ENCODE results near the gene MED7. TPM values are rescaled to one million over a fixed set of nuclear protein-coding genes. Genes with fewer than 3 reads are reported as not detected.

Gene MED7
- total and polyA plus RNA-seq, 2 of the 4 experiments (the other 2 are of a cell fraction), result 8.6 to 9.0 TPM

- TF ChIP-seq SMC3 (IDR thresholded peaks at IDR 0.05; ENCODE audit: low read depth, low read length), result no peak
These were observed 38.0 kb upstream of the MED7 start, which contains the start of gene ITK (continued) for GRCh38 chr5:157180374-157181264.

GRCh38 chr5:157178966-157179365, 36.3 kb upstream of the MED7 start:
- CTCF ChIA-PET, result no interaction called here
- no peak overlapping the region for H4K8ac ChIP-seq (ENCODE audit: low read depth in 2 of 2, low read length in 2 of 2)
- no TSS peak for BruUV-seq (replicated peaks)
- H2BK20ac ChIP-seq (ENCODE audit: low read depth, low read length), result no peak overlapping the region
- H3K56ac ChIP-seq (ENCODE audit: extremely low read depth, insufficient read depth, low read length), result no peak overlapping the region
- no peak overlapping the region for H4K5ac ChIP-seq (ENCODE audit: low read depth, low read length)
- no peak for ATAC-seq (ENCODE audit: low read depth)
- H2BK15ac ChIP-seq (ENCODE audit: low read depth, low read length), result no peak overlapping the region
- no peak overlapping the region for H3K9ac ChIP-seq (ENCODE audit: low read depth, low read length)
- no peaks in the 10 kb centered on the region for H3K9me1 ChIP-seq (ENCODE audit: insufficient read depth, low read length)
- H2AK5ac ChIP-seq (ENCODE audit: low read depth, low read length), result no peak overlapping the region
- POLR2A ChIA-PET (ENCODE audit: unreplicated experiment), result no interaction called here
- H3K23ac ChIP-seq (ENCODE audit: low read depth, low read length), result no peak overlapping the region
- H3K4me2 ChIP-seq (ENCODE audit: low read depth, low read length), result no peak overlapping the region
- H3K18ac ChIP-seq (ENCODE audit: low read depth, low read length), result no peak overlapping the region
- H4K20me1 ChIP-seq (ENCODE audit: insufficient read depth, low read length), result no peaks in the 10 kb centered on the region
- intact Hi-C loops (cut with micrococcal nuclease) (no loop called here), dilution Hi-C loops (cut with HindIII; ENCODE audit: low sequenced_read_pairs, unreplicated experiment) (no loop called here), in situ Hi-C loops (cut with MboI; ENCODE audit: low sequenced_read_pairs) (no loop called here)
- TF ChIP-seq, protein P1, sequence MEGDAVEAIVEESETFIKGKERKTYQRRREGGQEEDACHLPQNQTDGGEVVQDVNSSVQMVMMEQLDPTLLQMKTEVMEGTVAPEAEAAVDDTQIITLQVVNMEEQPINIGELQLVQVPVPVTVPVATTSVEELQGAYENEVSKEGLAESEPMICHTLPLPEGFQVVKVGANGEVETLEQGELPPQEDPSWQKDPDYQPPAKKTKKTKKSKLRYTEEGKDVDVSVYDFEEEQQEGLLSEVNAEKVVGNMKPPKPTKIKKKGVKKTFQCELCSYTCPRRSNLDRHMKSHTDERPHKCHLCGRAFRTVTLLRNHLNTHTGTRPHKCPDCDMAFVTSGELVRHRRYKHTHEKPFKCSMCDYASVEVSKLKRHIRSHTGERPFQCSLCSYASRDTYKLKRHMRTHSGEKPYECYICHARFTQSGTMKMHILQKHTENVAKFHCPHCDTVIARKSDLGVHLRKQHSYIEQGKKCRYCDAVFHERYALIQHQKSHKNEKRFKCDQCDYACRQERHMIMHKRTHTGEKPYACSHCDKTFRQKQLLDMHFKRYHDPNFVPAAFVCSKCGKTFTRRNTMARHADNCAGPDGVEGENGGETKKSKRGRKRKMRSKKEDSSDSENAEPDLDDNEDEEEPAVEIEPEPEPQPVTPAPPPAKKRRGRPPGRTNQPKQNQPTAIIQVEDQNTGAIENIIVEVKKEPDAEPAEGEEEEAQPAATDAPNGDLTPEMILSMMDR (conservative IDR thresholded peaks at IDR 0.05; ENCODE audit: low read depth, low read length), result no peak
- TF ChIP-seq SMC3 (IDR thresholded peaks at IDR 0.05; ENCODE audit: low read depth, low read length), result no peak
- TF ChIP-seq MAFK (IDR thresholded peaks at IDR 0.05; ENCODE audit: low read depth, low read length), result no peak
- TF ChIP-seq POLR2A (IDR thresholded peaks at IDR 0.05; ENCODE audit: low read depth, low read length), result no peak
- no peak for TF ChIP-seq BHLHE40 (IDR thresholded peaks at IDR 0.05; ENCODE audit: low read depth, low read length)
- TF ChIP-seq MXI1 (IDR thresholded peaks at IDR 0.05; ENCODE audit: borderline replicate concordance, low read depth, low read length), result no peak
- no peak for TF ChIP-seq ELK1 (IDR thresholded peaks at IDR 0.05; ENCODE audit: borderline replicate concordance, low read depth, low read length)
- no peaks in the 10 kb centered on the region for H3K79me1 ChIP-seq (ENCODE audit: low read depth in 1 of 2, low read length in 2 of 2)
- H3K27ac ChIP-seq (ENCODE audit: insufficient read depth, low read length), result no peak overlapping the region
- H4K91ac ChIP-seq (ENCODE audit: insufficient read depth, low read depth, low read length), result no peak overlapping the region
- H2BK5ac ChIP-seq (ENCODE audit: low read depth, low read length, poor library complexity, severe bottlenecking), result no peak overlapping the region
- DNase-seq, result no peak
- no peaks in the 10 kb centered on the region for H3K4me1 ChIP-seq (ENCODE audit: control insufficient read depth, insufficient read depth, low read length)
- no CpG with 5 or more reads among the region's 3 CpGs for WGBS, 2 experiments (ENCODE audit: extremely low coverage in 2 of 2, insufficient read length in 1 of 2)
- no peaks in the 10 kb centered on the region; the same call in 1 of the 2 replicates for H3K27me3 ChIP-seq (ENCODE audit: control insufficient read depth, insufficient read depth, low read length)
- no peak overlapping the region for H3K14ac ChIP-seq (replicated peaks; ENCODE audit: low read depth, low read length)
- no peak overlapping the region for H2AFZ ChIP-seq (replicated peaks; ENCODE audit: low read length, poor library complexity)
- H3K4ac ChIP-seq (ENCODE audit: low read depth, low read length), result no peak overlapping the region
- H3K36me3 ChIP-seq (ENCODE audit: control insufficient read depth, insufficient read depth, low read length), result no peaks in the 10 kb centered on the region
- no peak overlapping the region for H3K4me3 ChIP-seq (ENCODE audit: insufficient read depth, low read depth, low read length)
- no peaks in the 10 kb centered on the region for H3K9me3 ChIP-seq (ENCODE audit: control insufficient read depth, insufficient read depth, low read length)
- no peak overlapping the region for H2BK120ac ChIP-seq (ENCODE audit: low read depth, low read length)
- no peak overlapping the region for H2AK9ac ChIP-seq (replicated peaks; ENCODE audit: low read depth, low read length, poor library complexity)

Data from IMR-90 (cell line).